Heart left ventricle (tissue), 16 donors: ENCODE measurements around the gene PCNT. TPM values are rescaled to one million over a fixed set of nuclear protein-coding genes. Genes with fewer than 3 reads are reported as not detected.

Experiments
- ATAC-seq, 4 donors: fragments of 200-7000 bp; cut with Tn5 transposase; one replicate each; pipeline ENCODE4 v1.9.1; 2020 to 2022; ENCODE audit warnings: moderate library complexity in 4 of 4, mild to moderate bottlenecking in 3 of 4, moderate number of reproducible peaks in 1 of 4
- DNase-seq, 5 donors: peaks; one replicate each; pipeline ENCODE4 v3.0.0-alpha.2; 2020
- H3K27ac ChIP-seq, 12 donors: fragments of 200-600 bp; sonication (generic) in 4 of 12; one replicate each; pipeline versions ENCODE4 v1.5.0 to v1.8.0; 2016 to 2022; ENCODE audit warnings: mild to moderate bottlenecking in 2 of 12
- H3K27me3 ChIP-seq, 9 donors: fragments of 200-600 bp; sonication (generic) in 2 of 9; one replicate each; pipeline versions ENCODE4 v1.5.1 to v1.8.0; 2016 to 2022; ENCODE audit warnings: mild to moderate bottlenecking in 3 of 9
- H3K36me3 ChIP-seq, 9 donors: fragments of 200-600 bp; sonication (generic) in 2 of 9; one replicate each; pipeline versions ENCODE4 v1.5.0 to v1.8.0; 2018 to 2022; ENCODE audit warnings: mild to moderate bottlenecking in 2 of 9
- H3K4me1 ChIP-seq, 12 donors: fragments of 200-600 bp; sonication (generic) in 4 of 12; one replicate each; pipeline versions ENCODE4 v1.5.0 to v1.8.0; 2016 to 2022; ENCODE audit warnings: mild to moderate bottlenecking in 3 of 12
- H3K4me3 ChIP-seq, 12 donors: fragments of 200-600 bp; sonication (generic) in 4 of 12; one replicate each; pipeline versions ENCODE4 v1.5.0 to v1.8.0; 2017 to 2022; ENCODE audit warnings: mild to moderate bottlenecking in 9 of 12, moderate library complexity in 4 of 12
- H3K9me3 ChIP-seq, 12 donors: fragments of 200-600 bp; sonication (generic) in 4 of 12; one replicate each; pipeline versions ENCODE4 v1.5.0 to v1.8.0; 2016 to 2022; ENCODE audit warnings: mild to moderate bottlenecking in 1 of 12
- CTCF ChIP-seq, 12 donors: fragments of 200-600 bp; sonication (generic) in 4 of 12; IDR thresholded peaks; one replicate each; pipeline versions ENCODE4 v1.5.0 to v1.8.0; 2018 to 2022; ENCODE audit warnings: antibody characterized with exemption in 12 of 12, mild to moderate bottlenecking in 5 of 12
- POLR2A ChIP-seq, 2 donors: fragments of 450-650 bp; IDR thresholded peaks; one replicate each; pipeline ENCODE4 v1.6.1; 2017; ENCODE audit warnings: antibody characterized with exemption in 2 of 2, mild to moderate bottlenecking in 2 of 2, moderate library complexity in 2 of 2
- WGBS, 4 donors: extraction: QIAGEN DNeasy Blood & Tissue Kit in 2 of 4; methylation state at CpG; one replicate each; pipeline versions ENCODE4 v1.1.5 to v1.1.7; 2013 to 2018; 5-methylcytosine and 5-hydroxymethylcytosine counted together
- intact Hi-C, 10 donors: fragments of 100-400 bp; cut with DNase I; formaldehyde crosslinking; loops; one replicate each; pipeline versions ENCODE4 v1.11.1 to v1.14.2; 2022
- polyA plus RNA-seq, 2 donors: library from polyadenylated mRNA; stranded (reverse); fragments of 200-250 nt; gene quantifications; one replicate each; pipeline ENCODE4 v1.2.3, GENCODE V29; 2013
- total RNA-seq, 9 donors: library from RNA; depleted of rRNA in 2 of 9; stranded (reverse); fragments of >200 nt in 2 of 9; fragmentation: NEBNext Ultra II Directional in 3 of 9; extraction: Animal tissue kit (Norgen Biotek cat#: 25700) in 3 of 9; gene quantifications; one replicate each; pipeline versions ENCODE4 v1.1.0 to v1.2.4, GENCODE V29; 2016 to 2023
- donor health status: ischemic (EF 13 %, LVEDD 7.1; RV severe dilation, severe dysfunction).
- donor health status: healthy with polysubstance abuse.
- donor health status: DM: no; HTN: yes; CAD: no.
- donor health status: DM: no; HTN: no; CAD: no.
- donor health status: ischemic (EF 25% LVEDD 6.9; RV normal size, moderate dysfunction).
- donor health status: ischemic (EF 25% LVEDD 5.7; RV mildly dilated, moderate dysfunction).
- donor health status: healthy.
- donor health status: DM: yes; HTN: yes; CAD: no.
- donor health status: ischemic (EF 35%, LVEDD 5.7; RV mildly dilated, moderate dysfunction).
- donor health status: nonischemic (EF 11% LVEDD 7.7; RV severe dilation, severe dysfunction).
- donor health status: DM: yes; HTN: yes; CAD: no.
- donor health status: PGD.
- donor health status: ischemic (EF 29% LVEDD 5.4; RV normal size, mild dysfunction).
- donor health status: nonischemic (EF 23%, LVEDD 6.1; RV moderate dilation, normal function).

Gene PCNT
- total and polyA plus RNA-seq, 11 donors: 17.0 to 73.0 (median 36.7) TPM

- DNase-seq (no peak), ATAC-seq (no peak)
- Histone ChIP-seq H3K4me1 (peaks cover 3 to 20% (median 12%) of the 10 kb centered on the region in 12 donors), H3K27me3 (no peaks in the 10 kb centered on the region), H3K27ac (no peak overlapping the region), H3K4me3 (no peak overlapping the region), H3K36me3 (peaks cover 0 to 57% (median 43%) of the 10 kb centered on the region in 9 donors), H3K9me3 (no peaks in the 10 kb centered on the region)
- WGBS, 4 donors: 70 to 97% (median 83%) methylated on average over 4 of the region's 4 CpGs
- intact Hi-C loops: loop anchor here in 3 of 10 donors (10.0 kb wide), 3 partner anchors 93 to 683 kb away; partner anchors contain the start of gene PCBP3 (in 1 of the 3)
- TF ChIP-seq POLR2A (IDR thresholded peaks at IDR 0.05) (no peak), CTCF (IDR thresholded peaks at IDR 0.05) (no peak)
Observed at GRCh38 chr21:46327711-46328110, 3.8 kb downstream of the PCNT start.

GRCh38 chr21:46328151-46328550 lies 4.2 kb downstream of the PCNT start:
- TF ChIP-seq POLR2A (IDR thresholded peaks at IDR 0.05) (no peak), CTCF (IDR thresholded peaks at IDR 0.05) (no peak)
- ATAC-seq (no peak), DNase-seq (no peak)
- intact Hi-C loops: loop anchor here in 3 of 10 donors (10.0 kb wide), 3 partner anchors 93 to 683 kb away; partner anchors contain the start of gene PCBP3 (in 1 of the 3)
- Histone ChIP-seq H3K36me3 (peaks cover 0 to 60% (median 43%) of the 10 kb centered on the region in 9 donors), H3K27me3 (no peaks in the 10 kb centered on the region), H3K4me3 (no peak overlapping the region), H3K4me1 (peaks cover 0 to 16% (median 7%) of the 10 kb centered on the region in 12 donors), H3K27ac (no peak overlapping the region), H3K9me3 (no peaks in the 10 kb centered on the region)
- WGBS, 4 donors: 77 to 87% (median 78%) methylated on average over 5 of the region's 5 CpGs

GRCh38 chr21:46329796-46330195 lies 5.8 kb downstream of the PCNT start:
- DNase-seq (no peak), ATAC-seq (no peak)
- WGBS, 4 donors: 89 to 100% (median 94%) methylated on average over 2 of the region's 2 CpGs
- H3K27ac ChIP-seq: no peak overlapping the region
- H3K27me3 ChIP-seq: no peaks in the 10 kb centered on the region
- H3K9me3 ChIP-seq: no peaks in the 10 kb centered on the region
- TF ChIP-seq POLR2A (IDR thresholded peaks at IDR 0.05) (no peak), CTCF (IDR thresholded peaks at IDR 0.05) (no peak)
- intact Hi-C loops: loop anchor here in 3 of 10 donors (10.0 kb wide), 3 partner anchors 95 to 685 kb away; partner anchors contain the start of gene PCBP3 (in 1 of the 3)
- H3K4me3 ChIP-seq: no peak overlapping the region
- peaks cover 0 to 69% (median 51%) of the 10 kb centered on the region in 9 donors for H3K36me3 ChIP-seq
- peaks cover 0 to 11% (median 5%) of the 10 kb centered on the region in 12 donors for H3K4me1 ChIP-seq

GRCh38 chr21:46334351-46335140 lies 10.6 kb downstream of the PCNT start:
- Histone ChIP-seq H3K36me3 (peaks cover 0 to 90% (median 77%) of the 10 kb centered on the region in 9 donors), H3K27ac (no peak overlapping the region), H3K4me1 (no peaks in the 10 kb centered on the region), H3K27me3 (no peaks in the 10 kb centered on the region), H3K9me3 (no peaks in the 10 kb centered on the region), H3K4me3 (no peak overlapping the region)
- DNase-seq (no peak), ATAC-seq (no peak)
- 87 to 95% (median 93%) methylated on average over 12 of the region's 12 CpGs for WGBS, 4 donors
- no peak for TF ChIP-seq CTCF (IDR thresholded peaks at IDR 0.05)
- TF ChIP-seq POLR2A (IDR thresholded peaks at IDR 0.05): no peak
- intact Hi-C loops: no loop called here
